ENCODE data around the gene RNPEPL1.

Gene RNPEPL1

DNA sequence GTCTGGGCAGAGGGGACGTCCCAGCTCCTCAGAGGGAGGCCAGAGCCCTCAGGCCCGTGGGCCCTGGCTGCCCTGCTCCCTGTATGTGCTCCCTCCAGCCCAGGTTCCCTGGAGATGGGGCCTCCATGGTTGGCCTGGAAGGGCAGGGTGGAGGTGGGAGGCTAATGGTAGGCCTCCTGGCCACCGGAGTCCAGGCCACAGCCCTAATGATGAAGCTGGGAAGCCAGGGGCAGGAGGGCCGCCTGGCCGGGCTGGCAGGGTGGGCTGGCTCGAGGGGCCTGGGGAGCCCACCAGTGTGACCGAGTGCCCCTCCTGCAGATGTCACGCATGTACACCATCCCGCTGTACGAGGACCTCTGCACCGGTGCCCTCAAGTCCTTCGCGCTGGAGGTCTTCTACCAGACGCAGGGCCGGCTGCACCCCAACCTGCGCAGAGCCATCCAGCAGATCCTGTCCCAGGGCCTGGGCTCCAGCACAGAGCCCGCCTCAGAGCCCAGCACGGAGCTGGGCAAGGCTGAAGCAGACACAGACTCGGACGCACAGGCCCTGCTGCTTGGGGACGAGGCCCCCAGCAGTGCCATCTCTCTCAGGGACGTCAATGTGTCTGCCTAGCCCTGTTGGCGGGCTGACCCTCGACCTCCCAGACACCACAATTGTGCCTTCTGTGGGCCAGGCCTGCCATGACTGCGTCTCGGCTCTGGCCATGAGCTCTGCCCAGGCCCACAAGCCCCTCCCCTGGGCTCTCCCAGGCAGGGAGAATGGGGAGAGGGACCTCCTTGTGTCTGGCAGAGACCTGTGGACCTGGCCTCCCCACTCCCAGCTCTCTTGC lies 9.2 kb downstream of the RNPEPL1 start:
- DNase-seq, result no peak

DNA sequence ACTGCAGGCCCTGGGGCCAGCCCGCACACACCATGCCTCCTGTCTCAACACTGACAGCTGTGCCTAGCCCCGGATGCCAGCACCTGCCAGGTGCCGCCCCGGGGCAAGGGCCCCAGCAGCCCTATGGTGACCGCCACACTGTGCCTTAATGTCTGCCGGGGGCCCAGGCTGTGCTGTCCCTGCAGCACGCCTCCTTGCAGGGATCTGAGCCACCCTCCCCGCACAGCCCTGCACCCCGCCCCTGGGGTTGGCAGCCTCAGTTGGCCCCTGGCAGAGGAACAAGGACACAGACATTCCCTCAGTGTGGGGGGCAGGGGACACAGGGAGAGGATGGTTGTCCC lies 9.8 kb downstream of the RNPEPL1 start:
- no peak for DNase-seq

- no peak for DNase-seq
These were observed 10.2 kb downstream of the RNPEPL1 start for GRCh38 chr2:240578488-240578887.

DNA sequence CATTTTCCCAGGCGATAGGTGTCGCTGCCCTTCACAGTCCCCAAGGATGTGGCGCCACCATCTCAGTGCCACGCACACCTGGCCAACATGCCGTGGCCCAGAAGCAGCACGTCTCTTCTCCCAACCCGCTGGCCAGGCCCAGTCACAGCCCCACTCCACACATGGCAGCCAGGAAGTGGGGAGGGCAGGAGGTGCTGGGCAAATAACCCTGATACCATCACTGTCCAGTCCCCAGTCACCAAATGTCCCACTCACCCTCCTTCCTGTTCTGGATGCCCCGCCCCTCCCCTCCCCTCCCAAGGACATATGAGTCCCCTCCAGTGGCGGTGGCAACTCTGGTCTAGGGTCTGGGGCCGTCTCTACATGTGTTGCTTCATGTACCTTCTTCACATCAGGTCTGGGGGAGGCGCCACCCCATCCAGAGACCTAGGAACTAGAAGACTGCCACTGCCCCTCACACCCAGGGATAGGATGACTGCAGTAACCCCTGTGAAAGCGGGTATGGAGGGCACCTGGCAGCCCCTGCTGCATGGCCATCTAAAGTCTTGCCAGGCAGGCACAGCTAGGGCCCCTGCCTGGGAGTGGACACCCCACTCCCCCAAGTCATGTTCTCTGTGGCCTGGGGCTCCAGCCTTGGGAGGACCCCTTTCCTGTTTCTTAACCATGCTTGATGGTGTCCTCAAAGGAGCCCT lies 10.9 kb downstream of the RNPEPL1 start:
- no peak for DNase-seq

DNA sequence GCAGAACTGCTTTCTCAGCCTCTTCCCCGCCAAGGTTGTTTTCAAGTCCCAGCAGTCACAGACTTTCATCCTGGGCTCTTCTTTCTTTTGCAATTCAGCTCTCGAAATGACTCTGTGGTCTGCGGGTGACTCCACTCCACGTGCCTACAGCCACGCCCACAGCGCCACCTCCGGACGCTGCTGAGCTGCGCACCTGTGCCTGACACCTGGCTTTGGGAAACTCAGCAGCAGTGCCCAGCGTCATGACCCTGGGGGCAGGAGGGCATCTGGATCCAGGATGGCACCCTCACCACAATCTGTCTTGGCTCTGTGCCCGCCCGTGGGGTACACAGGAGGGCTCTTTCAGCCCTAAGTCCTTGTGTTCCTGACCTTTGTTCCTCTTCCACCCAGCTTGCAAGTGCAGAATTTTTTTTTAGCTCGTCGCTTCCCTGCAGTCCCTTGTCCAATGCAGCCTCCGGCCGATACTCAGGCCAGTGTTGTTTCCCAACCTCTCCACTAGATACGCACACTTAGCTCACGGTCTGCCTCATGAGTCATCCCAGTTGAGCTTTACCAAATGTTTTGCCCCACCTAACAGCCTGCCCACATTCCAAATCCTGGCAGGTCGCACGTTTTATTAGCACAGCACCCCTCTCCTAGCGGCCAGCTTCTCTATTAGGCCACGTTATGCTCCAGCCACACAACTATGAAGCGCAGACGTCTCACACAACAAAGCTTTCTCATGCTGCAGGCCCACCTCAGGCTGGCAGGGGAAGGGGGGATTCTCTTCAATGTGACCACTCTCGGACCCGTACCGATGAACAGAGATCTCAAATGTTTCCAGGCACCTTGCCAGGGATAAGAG lies 11.7 kb downstream of the RNPEPL1 start:
- DNase-seq, result no peak

DNA sequence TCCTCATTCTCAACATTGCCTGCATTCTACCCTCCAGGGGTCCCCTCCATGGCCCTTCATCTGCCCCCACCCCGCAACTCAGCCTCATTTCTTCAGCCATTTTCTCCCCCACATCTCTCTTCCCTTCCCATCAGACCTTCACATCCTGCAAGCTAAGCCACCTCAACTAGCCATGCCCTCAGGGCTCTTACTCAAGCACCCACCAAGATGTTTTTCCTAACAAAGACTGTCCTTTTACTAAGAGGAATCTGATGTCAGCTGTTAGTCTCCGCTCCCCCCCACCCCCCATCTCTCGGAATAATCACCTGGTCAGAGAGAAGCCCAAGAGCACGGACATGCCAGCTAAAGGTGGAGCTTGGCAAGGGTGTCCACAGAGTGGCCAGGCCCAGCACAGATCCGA lies 13.5 kb downstream of the RNPEPL1 start:
- no peak for DNase-seq

DNA sequence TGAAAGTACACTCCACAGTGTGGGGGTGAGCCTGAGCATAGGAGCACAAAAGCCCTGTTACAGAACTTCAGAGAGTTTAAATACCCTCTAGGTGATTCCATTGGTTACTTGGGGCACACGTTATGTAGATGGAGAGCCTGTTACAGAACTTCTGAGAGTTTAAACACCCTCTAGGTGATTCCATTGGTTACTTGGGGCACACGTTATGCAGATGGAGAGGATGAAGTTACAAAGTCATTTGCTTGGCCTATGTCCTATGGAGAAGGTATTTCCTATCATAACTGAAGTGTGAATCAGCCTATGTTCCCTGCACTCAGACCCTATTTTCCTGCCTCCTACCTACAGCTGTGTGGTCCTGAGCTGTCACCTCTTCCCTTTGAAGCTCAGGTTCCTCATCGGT lies 14.5 kb downstream of the RNPEPL1 start:
- DNase-seq, result no peak

DNA sequence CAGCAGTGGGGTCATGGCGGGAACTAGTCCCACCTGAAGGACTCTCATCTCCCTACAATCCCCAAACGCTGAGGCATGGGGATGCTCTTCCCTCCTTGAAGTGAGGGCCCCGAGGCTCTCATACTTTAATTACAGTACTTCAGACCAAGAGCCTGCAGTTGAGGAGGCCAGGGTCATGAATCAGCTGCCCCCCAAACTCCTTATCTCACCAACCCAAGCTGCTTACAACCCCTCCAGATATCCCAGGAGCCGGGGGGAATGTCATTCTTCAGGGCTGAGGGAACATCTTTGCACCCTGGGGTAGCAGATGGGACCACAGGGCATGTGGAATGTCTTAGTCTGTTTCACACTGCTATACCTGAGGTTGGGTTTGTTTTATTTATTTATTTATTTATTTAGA lies 15.5 kb downstream of the RNPEPL1 start:
- no peak for DNase-seq

DNA sequence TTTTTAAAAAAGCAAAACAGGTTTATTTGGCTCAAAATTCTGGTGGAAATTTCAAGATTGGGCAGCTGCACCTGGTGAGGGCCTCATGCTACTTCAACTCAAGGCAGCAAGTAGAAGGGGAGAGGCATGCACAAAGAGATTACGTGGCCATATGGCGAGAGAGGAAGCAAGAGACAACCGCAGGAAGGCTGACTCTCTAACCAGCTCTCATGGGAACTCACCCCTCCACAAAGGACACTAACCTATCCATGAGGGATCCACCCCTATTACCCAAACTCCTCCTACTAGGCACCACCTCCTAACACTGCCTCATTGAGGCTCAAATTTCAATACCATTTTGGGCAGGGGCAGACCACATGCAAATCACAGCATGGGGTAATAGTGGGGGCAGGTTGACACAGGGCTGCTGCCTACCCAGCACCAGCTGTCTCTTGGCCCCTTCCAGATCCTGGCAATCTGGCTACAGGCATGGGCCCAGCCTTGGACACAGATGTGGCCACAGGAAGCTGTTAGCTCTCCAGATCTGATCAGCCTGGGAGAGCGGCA lies 16.3 kb downstream of the RNPEPL1 start:
- DNase-seq, result no peak

DNA sequence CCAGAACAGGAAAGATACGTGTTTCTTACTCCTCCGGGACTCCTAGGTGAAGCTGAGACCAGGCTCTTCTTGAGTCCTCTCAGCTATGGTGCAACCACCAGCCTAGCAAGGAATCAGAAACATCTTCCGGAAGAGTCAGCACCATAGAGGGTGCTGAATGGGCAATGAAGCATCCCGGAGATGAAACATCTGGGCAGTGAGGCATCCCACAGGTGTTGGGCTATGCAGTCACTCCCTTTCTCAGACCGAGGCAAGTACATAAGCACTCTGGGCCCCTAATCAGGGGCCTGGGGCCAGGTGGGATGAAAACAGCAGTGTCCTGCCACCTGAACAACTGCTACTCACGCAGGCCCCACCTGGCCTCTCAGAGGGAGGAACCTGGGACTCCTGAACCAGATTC lies 16.8 kb downstream of the RNPEPL1 start:
- DNase-seq, result no peak

DNA sequence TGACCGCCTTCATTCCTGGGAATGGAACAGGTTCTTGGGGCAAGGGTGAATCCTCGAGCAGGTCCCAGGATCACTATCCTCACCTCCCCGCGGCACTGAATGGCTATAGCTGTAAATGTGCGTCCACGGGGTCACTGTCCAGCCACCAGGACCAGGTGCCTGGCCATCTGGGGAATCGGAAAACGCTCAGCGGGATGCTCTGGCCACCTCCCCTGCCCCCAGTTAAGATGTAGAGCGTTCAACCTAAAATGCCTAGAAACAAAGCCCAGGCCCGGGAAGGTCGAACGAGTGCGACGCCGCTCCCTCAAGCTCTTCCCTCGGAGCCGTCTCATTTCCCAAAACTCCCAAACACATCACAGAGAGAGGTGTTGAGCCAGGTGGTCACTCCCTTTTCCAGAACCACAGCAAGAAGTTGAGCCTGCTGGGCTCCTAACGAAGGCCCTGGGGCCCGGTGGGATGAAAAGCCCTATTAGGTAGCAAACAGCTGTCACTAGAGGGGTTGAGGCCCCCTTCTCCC lies 17.5 kb downstream of the RNPEPL1 start:
- DNase-seq, result no peak

- DNase-seq, result peak; percentile 90
These were observed 18.1 kb downstream of the RNPEPL1 start, which contains the start of gene CAPN10 for GRCh38 chr2:240586198-240586918. Gene CAPN10, plus strand, starts transcription at chr2:240586734. Its CDS starts 178 bp downstream, at chr2:240586912.

DNA sequence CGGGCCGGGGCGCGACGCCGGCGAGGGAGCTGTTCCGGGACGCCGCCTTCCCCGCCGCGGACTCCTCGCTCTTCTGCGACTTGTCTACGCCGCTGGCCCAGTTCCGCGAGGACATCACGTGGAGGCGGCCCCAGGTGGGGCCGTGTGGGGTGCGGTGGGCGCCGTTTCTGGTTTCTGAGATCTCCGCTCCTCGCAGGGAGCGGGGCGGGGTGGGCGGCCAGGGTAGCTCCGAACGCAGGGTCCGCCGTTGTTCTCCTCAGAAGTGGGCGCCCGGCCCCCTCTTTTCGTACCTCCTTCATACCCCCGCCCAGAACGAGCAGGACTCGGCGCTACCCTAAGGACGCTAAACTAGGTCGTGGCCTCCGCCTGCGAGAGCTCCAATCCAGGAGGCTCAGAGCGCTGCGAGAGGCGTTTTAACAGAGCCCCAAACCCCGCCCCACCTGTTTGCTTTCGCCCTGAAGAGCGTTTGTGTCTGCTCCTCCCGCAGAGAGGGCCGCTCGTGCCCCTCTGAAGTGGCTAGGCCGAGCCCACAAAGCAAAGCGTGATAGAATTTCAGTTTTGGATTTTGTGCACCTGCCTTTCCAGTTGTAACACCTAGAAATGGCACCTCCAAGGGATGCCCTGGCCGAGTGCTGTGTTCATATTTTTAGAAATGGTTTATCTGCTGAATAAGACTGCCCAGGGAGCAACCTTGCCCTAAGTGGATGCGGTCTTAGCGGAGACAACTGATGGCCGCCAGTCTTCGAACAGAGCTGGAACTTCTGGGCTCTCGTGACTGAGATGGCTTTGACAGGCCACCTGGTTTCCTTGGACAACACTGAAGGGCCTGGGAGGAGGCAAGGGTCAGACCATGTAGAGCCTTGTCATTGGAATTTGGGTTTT lies 18.9 kb downstream of the RNPEPL1 start:
- peak; percentile 48 for DNase-seq

GRCh38 chr2:240588006-240588655 lies 19.8 kb downstream of the RNPEPL1 start:
- DNase-seq, result no peak

- DNase-seq, result no peak
These were observed 20.4 kb downstream of the RNPEPL1 start for GRCh38 chr2:240588669-240589068.

DNA sequence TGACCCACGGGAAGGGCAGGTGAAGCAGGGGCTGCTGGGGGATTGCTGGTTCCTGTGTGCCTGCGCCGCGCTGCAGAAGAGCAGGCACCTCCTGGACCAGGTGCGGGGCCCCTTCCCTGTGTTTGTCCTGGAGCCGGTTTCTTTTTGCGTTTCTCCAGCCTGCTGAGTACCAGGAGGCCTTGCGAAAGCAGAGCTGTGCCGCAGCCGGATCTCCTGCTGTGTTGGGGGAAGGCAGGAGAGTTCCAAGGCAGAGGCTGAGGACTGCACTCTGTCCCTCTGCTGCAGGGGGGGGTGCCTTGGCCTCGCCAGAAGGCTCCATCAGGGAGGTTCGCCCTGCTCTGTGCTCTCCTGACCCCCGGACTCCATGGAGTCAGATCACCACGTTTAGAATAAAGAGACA lies 21.1 kb downstream of the RNPEPL1 start:
- no peak for DNase-seq

DNA sequence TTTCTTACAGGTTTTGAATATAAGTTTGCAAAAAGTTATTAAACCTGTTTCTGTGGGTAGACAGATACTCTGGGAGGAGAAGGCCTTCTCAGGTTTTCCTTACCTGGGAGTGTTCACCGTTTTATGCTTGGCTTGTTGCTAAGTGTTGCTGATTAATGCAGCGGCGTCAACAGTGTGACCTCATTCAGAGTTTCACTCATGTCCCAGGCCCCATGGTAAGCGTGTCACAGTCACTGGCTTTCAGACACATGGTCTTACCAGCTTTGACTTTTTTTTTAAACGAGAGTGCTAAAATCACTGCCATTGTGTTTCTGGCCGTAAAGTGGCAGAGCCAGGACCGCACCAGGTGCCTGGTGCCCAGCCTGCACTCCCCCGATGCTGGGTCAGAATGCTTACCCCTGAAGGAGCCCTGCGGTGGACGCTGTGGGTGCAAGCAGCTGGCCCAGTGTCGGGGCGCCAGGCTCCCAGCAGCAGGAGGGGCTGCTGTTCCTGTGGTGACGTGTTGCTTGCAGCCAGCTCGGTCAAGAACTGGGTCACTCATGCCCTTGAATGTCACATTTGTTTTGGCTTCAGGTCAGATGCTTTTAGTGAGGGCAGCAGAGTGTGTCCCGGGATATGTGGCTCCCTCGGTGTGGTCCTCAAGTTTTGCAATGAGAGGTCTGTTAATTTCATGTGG lies 21.7 kb downstream of the RNPEPL1 start:
- no peak for DNase-seq

DNA sequence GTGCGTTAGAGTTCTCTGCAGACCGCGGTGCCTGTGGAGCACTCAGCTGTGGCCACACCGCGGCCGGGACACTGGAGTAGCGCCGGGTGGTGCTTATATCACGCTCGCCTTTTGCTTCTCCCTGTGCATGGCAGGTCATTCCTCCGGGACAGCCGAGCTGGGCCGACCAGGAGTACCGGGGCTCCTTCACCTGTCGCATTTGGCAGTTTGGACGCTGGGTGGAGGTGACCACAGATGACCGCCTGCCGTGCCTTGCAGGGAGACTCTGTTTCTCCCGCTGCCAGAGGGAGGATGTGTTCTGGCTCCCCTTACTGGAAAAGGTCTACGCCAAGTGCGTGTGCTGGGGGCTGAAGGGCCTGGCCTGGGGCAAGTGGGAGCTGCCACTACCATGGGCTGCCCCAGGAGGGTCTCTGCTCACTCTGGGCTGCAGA lies 22.4 kb downstream of the RNPEPL1 start:
- DNase-seq, result no peak

GRCh38 chr2:240591226-240591625 lies 22.9 kb downstream of the RNPEPL1 start:
- DNase-seq, result no peak

DNA sequence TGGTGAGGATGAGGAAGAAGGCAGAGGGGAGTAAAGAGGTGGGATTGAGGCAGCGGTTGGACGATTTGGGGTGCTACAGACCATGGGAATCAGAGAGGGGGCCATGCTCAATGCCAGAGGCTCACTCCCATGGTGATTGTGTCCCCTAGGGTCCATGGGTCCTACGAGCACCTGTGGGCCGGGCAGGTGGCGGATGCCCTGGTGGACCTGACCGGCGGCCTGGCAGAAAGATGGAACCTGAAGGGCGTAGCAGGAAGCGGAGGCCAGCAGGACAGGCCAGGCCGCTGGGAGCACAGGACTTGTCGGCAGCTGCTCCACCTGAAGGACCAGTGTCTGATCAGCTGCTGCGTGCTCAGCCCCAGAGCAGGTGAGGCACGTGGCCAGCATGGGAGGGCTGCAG lies 23.5 kb downstream of the RNPEPL1 start:
- no peak for DNase-seq

Measured in NCI-H1092 treated with DMSO at 0.1 percent for 48 hours (cell line).